Colonic mucosa (tissue), 4 donors: ENCODE results near the gene RAPGEF1. TPM values are rescaled to one million over a fixed set of nuclear protein-coding genes. Genes with fewer than 3 reads are reported as not detected.
A peak's percentile ranks its signal among the peaks of the same experiment; 100 is the strongest.
"Not testable (repeated sequence)": the region's sequence is repeated elsewhere in the genome, so short reads cannot be mapped to it uniquely, and the experiment has no call there.

Experiments
- DNase-seq: peaks from one replicate; pipeline ENCODE4 v3.0.0-alpha.2; 2020
- H3K27ac ChIP-seq: fragments of 200-600 bp; one replicate; pipeline ENCODE4 v1.8.0; 2021
- H3K27me3 ChIP-seq: fragments of 200-600 bp; one replicate; pipeline ENCODE4 v1.8.0; 2021
- H3K36me3 ChIP-seq: fragments of 200-600 bp; one replicate; pipeline ENCODE4 v1.8.0; 2021
- H3K4me1 ChIP-seq: fragments of 200-600 bp; one replicate; pipeline ENCODE4 v1.8.0; 2021; ENCODE audit warnings: mild to moderate bottlenecking
- H3K4me3 ChIP-seq: fragments of 200-600 bp; one replicate; pipeline ENCODE4 v1.8.0; 2021
- H3K9ac ChIP-seq, 2 donors: one replicate each; pipeline ENCODE4 v1.7.0; 2013; ENCODE audit warnings: control low read depth in 2 of 2, low read depth in 2 of 2, low read length in 2 of 2
- H3K9me3 ChIP-seq: fragments of 200-600 bp; one replicate; pipeline ENCODE4 v1.8.0; 2021
- intact Hi-C: fragments of 100-400 bp; cut with DNase I; formaldehyde crosslinking; loops from one replicate; pipeline ENCODE4 v1.14.1; 2022
- total RNA-seq, 2 donors: library from RNA; stranded (reverse); fragmentation: NEBNext Ultra II Directional in 1 of 2; extraction: Animal tissue kit (Norgen Biotek cat#: 25700) in 1 of 2; gene quantifications; one replicate each; pipeline ENCODE4 v1.2.1, GENCODE V29; 2021
- TF ChIP-seq, protein P1 (sequence below): fragments of 200-600 bp; IDR thresholded peaks from one replicate; pipeline ENCODE4 v1.8.0; 2022; ENCODE audit warnings: antibody characterized with exemption, mild to moderate bottlenecking
- donor health status: healthy.
- donor health status: DM: no; HTN: no; CAD: no.
- donor health status: DM: no; HTN: no; CAD: no.

The RAPGEF1 gene
- total RNA-seq, 2 donors from 2014 or later: 47.2 to 58.6 TPM

DNA sequence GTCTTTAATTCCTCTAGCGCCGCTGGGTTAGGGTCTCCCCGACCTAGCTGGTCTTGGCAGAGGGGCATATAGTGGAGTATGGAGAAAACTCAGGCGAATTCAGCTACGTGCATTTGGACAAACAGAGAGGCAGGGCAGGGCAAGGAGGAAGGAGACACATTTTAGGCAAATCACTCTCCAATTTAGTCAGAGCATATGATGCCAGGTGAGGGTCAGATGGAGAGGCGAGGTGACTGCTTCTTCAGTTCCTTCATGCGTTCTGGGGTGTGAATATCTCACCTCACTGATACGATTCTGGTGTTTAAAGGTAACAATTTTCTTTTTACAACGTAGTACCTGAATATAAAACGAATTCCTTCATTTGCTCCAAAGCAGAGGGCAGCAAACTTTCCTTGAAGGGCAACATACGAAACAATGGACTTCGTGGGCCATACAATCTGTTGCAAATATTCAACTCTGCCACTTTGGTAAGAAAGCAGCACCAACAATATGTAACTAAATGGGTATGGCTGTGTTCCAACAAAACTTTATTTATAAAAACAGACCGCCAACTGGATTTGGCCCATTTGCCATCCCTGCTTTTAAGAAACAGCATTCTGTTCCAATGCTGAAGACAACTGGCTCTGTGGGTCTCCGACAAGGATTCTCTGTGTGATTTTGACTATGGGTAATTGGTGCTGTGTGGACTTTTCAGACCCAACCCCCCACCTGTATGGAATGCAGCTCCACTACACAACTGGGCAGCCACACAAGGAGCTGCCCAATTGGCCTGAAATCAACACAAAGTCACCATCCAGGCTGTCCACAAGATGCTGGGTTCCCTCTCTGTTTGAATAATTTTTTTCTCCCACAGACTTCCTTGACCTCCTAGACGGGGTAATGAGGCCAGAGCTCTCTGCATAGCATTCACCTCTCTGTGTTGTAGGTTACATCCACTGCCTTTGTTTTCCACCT, 53.8 kb downstream of the RAPGEF1 start:
- Histone ChIP-seq H3K4me3 (no peak overlapping the region), H3K9me3 (no peaks in the 10 kb centered on the region), H3K27me3 (no peaks in the 10 kb centered on the region), H3K9ac (no peak overlapping the region), H3K4me1 (no peaks in the 10 kb centered on the region), H3K36me3 (no peaks in the 10 kb centered on the region), H3K27ac (no peak overlapping the region)
- DNase-seq: no peak
- TF ChIP-seq, protein P1, sequence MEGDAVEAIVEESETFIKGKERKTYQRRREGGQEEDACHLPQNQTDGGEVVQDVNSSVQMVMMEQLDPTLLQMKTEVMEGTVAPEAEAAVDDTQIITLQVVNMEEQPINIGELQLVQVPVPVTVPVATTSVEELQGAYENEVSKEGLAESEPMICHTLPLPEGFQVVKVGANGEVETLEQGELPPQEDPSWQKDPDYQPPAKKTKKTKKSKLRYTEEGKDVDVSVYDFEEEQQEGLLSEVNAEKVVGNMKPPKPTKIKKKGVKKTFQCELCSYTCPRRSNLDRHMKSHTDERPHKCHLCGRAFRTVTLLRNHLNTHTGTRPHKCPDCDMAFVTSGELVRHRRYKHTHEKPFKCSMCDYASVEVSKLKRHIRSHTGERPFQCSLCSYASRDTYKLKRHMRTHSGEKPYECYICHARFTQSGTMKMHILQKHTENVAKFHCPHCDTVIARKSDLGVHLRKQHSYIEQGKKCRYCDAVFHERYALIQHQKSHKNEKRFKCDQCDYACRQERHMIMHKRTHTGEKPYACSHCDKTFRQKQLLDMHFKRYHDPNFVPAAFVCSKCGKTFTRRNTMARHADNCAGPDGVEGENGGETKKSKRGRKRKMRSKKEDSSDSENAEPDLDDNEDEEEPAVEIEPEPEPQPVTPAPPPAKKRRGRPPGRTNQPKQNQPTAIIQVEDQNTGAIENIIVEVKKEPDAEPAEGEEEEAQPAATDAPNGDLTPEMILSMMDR: no peak
- intact Hi-C loops: no loop called here

DNA sequence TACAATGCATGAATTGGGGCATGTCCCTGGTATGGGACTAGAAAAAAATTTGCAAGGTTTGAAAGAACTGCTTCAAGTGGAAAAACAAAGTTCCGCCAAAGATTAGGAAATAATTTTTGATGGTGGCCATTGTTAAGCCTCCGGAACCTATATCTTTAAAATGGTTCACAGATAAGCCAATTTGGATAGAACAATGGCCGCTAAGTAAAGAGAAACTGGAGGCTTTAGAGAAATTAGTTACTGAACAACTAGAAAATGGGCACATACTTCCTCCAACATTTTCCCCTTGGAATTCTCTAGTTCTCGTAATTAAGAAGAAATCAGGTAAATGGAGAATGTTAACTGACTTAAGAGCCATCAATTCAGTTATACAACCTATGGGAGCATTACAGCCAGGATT, 56.8 kb downstream of the RAPGEF1 start:
- H3K36me3 ChIP-seq, H3K27me3 ChIP-seq, H3K4me1 ChIP-seq, DNase-seq, H3K9ac ChIP-seq, intact Hi-C loops, H3K4me3 ChIP-seq, H3K27ac ChIP-seq, H3K9me3 ChIP-seq: not testable (repeated sequence)

DNA sequence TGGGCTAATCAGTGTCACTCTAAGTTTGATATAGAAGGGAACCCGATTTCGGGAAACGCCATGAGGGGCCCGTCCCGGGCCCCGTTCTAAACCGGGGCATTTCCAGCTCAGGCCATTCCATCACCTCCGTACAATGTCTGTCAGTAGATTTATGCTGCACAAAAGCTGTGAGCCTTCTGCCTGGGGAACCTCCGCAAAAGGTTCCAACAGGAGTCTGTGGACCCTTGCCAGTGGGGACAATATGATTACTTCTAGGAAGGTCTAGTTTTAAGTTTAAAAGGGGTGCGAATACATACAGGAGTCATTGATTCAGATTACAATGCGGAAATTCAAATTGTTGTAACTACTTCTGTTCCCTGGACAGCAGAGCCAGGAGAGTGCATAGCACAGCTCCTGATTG, 57.6 kb downstream of the RAPGEF1 start:
- TF ChIP-seq, protein P1: no peak
- Histone ChIP-seq H3K36me3 (no peaks in the 10 kb centered on the region), H3K27ac (peak overlapping the region; percentile 20), H3K9me3 (no peaks in the 10 kb centered on the region), H3K9ac (no peak overlapping the region), H3K4me3 (no peak overlapping the region), H3K27me3 (no peaks in the 10 kb centered on the region), H3K4me1 (peaks cover 7% of the 10 kb centered on the region)
- intact Hi-C loops: no loop called here
- no peak for DNase-seq

DNA sequence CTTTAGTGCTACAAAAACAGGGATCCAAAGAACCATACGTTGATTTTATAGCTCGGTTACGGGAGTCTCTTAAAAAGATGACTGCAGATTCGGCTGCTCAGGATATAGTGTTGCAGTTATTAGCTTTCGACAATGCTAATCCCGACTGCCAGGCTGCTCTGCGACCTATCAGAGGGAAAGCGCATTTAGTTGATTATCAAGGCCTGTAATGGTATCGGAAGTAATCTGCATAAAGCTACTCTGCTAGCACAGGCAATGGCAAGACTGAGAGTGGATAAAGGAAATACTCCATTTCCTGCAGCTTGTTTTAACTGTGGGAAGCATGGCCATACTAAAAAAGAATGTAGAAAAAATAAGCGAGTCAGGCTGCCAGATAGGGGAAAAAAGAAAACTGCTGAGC, 58.0 kb downstream of the RAPGEF1 start:
- H3K27ac ChIP-seq: peak overlapping the region; percentile 20
- DNase-seq, H3K36me3 ChIP-seq, H3K9ac ChIP-seq, H3K9me3 ChIP-seq, H3K4me1 ChIP-seq, H3K4me3 ChIP-seq, H3K27me3 ChIP-seq, intact Hi-C loops: not testable (repeated sequence)

DNA sequence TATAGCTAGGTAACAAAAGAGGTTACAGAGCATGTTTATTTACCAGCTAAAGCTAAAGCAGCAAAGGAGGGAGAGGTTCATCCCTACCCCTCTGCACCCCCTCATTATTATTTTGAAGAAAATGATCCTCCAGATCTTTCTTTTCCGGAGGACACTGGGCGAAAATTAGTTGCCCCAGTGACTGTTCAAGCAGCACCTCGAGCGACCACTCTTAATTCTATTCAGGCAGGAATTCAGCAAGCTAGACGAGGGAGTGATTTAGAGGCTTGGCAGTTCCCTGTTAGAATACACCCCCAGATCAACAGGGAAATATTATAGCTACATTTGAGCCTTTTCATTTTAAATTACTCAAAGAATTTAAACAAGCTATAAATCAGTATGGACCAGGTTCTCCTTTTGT, 58.8 kb downstream of the RAPGEF1 start:
- not testable (repeated sequence) for H3K9ac ChIP-seq, H3K4me1 ChIP-seq, DNase-seq

DNA sequence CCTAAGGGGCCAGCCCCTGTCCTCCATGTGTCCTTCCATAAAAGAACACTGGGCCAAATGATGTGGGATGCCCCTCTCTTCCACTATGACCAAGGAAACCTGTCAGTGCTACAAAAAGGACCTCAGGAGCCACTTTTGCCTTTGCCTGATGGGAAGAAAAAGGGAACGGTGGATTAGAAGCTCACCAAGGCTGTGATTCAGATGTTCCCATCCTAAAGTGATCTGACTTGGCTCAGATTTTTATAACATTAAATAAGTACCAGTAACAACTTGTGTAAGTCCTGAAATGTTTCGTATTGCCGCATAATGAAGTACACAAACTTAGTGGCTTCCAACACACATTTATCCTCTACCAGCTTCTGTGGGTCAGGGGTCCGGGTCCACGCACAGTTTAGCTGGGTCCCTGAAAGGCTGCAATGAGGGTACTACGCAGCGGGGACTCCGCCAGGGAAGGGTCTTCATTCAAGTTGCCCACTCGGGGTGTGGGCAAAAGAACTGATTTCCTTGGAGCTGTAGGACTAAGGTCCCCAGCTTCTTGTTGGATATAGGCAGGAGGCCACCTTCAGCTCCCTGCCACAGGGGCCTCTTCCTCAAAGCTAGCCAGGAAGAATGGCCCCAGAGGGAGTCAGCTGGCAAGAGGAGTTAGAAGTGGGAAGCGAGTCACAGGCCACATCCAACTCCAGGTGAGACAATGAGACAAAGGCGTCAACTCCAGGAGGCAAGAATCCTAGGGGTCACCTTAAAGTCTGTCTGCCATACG, 60.4 kb downstream of the RAPGEF1 start:
- Histone ChIP-seq H3K4me1 (peaks cover 7% of the 10 kb centered on the region), H3K27ac (peak overlapping the region; percentile 70)
- intact Hi-C loops: no loop called here

More for the DNA sequence above, 58.8 kb downstream of the RAPGEF1 start:
- intact Hi-C loops, H3K4me3 ChIP-seq, H3K9me3 ChIP-seq, H3K27me3 ChIP-seq, H3K36me3 ChIP-seq, H3K27ac ChIP-seq: not testable (repeated sequence)

More for the DNA sequence above, 60.4 kb downstream of the RAPGEF1 start:
- H3K9ac ChIP-seq: peak overlapping the region; percentile 27 to 31
- no peak for DNase-seq
- no peaks in the 10 kb centered on the region for H3K9me3 ChIP-seq
- H3K4me3 ChIP-seq: no peak overlapping the region
- TF ChIP-seq, protein P1: no peak
- H3K27me3 ChIP-seq: no peaks in the 10 kb centered on the region
- no peaks in the 10 kb centered on the region for H3K36me3 ChIP-seq
